PC-9 (cell line): Measurements from ENCODE around the gene TMEM176A. TPM values are rescaled to one million over a fixed set of nuclear protein-coding genes. Genes with fewer than 3 reads are reported as not detected.

Source experiments
- BruUV-seq: library from RNA; stranded (reverse); fragments of 400-500 nt; replicated peaks from 2 replicates; lab custom pipeline; 2021; lab: Mats Ljungman, UMichigan
- CTCF ChIA-PET: fragments of 300-600 bp; sonication (Branson Sonifier 250); formaldehyde crosslinking; loops from one replicate; lab custom pipeline; 2022; ENCODE audit warnings: antibody characterized with exemption; lab: Charles Lee
- POLR2A ChIA-PET: fragments of 300-600 bp; sonication (Branson Sonifier 250); formaldehyde crosslinking; loops from one replicate; lab custom pipeline; 2022; ENCODE audit warnings: antibody characterized with exemption; ENCODE audit not compliant: unreplicated experiment; lab: Charles Lee
- DNase-seq, 2 experiments: peaks; one replicate each; pipeline versions ENCODE4 v3.0.0 to v3.0.0-alpha.2; 2015 to 2022; ENCODE audit warnings: mixed read lengths in 1 of 2
- H2AFZ ChIP-seq: fragments of 200-600 bp; sonication (generic); 2 replicates; pipeline ENCODE4 v1.8.1; 2017; ENCODE audit warnings: antibody characterized with exemption
- H3F3A ChIP-seq: fragments of 200-600 bp; sonication (generic); 2 replicates; pipeline ENCODE4 v1.8.1; 2017; ENCODE audit warnings: antibody characterized with exemption, mild to moderate bottlenecking, low read depth; ENCODE audit not compliant: insufficient read depth
- H3K27ac ChIP-seq: fragments of 200-600 bp; sonication (generic); 2 replicates; pipeline ENCODE4 v1.6.1; 2016; ENCODE audit warnings: mixed run types
- H3K27me3 ChIP-seq: fragments of 200-600 bp; sonication (generic); 2 replicates; pipeline ENCODE4 v1.6.1; 2016; ENCODE audit warnings: low read depth, mixed run types; ENCODE audit not compliant: insufficient read depth
- H3K36me3 ChIP-seq: fragments of 200-600 bp; sonication (generic); 2 replicates; pipeline ENCODE4 v1.6.1; 2016; ENCODE audit warnings: low read depth, mixed run types
- H3K4me1 ChIP-seq: fragments of 200-600 bp; sonication (generic); replicated peaks from 2 replicates; pipeline ENCODE4 v1.6.1; 2016; ENCODE audit warnings: mixed run types; ENCODE audit not compliant: insufficient read depth
- H3K4me2 ChIP-seq: fragments of 200-600 bp; sonication (generic); 2 replicates; pipeline ENCODE4 v1.6.1; 2017; ENCODE audit warnings: mixed run types
- H3K4me3 ChIP-seq: fragments of 200-600 bp; sonication (generic); 2 replicates; pipeline ENCODE4 v1.6.1; 2016; ENCODE audit warnings: mixed run types
- H3K79me2 ChIP-seq: fragments of 200-600 bp; sonication (generic); 2 replicates; pipeline ENCODE4 v1.6.1; 2017; ENCODE audit warnings: low read depth, mixed run types
- H3K9me2 ChIP-seq: fragments of 200-600 bp; sonication (generic); 2 replicates; pipeline ENCODE4 v1.8.1; 2017; ENCODE audit warnings: mild to moderate bottlenecking; ENCODE audit not compliant: insufficient read depth
- H3K9me3 ChIP-seq: fragments of 200-600 bp; sonication (generic); 2 replicates; pipeline ENCODE4 v1.8.1; 2016; ENCODE audit warnings: low read depth; ENCODE audit not compliant: insufficient read depth
- H4K20me1 ChIP-seq: fragments of 200-600 bp; sonication (generic); 2 replicates; pipeline ENCODE4 v1.8.1; 2017; ENCODE audit not compliant: insufficient read depth
- EZH2 ChIP-seq: fragments of 200-600 bp; sonication (generic); IDR thresholded peaks from 2 replicates; pipeline ENCODE4 v1.8.0; 2017; ENCODE audit warnings: antibody characterized with exemption, low read depth
- intact Hi-C: fragments of 100-400 bp; cut with micrococcal nuclease; formaldehyde crosslinking; loops from one replicate; pipeline ENCODE4 v1.10.0; 2022; ENCODE audit not compliant: unreplicated experiment
- total RNA-seq: library from RNA; stranded (reverse); gene quantifications from 2 replicates; pipeline ENCODE4 v1.2.3, GENCODE V29; 2021
- TF ChIP-seq, protein P1 (sequence below): fragments of 200-600 bp; sonication (generic); conservative IDR thresholded peaks from 2 replicates; pipeline ENCODE4 v1.6.1; 2017; ENCODE audit warnings: mixed run types, antibody characterized with exemption, mild to moderate bottlenecking, moderate library complexity

TMEM176A gene
- total RNA-seq, 1 experiment from 2014 or later = not detected

DNA sequence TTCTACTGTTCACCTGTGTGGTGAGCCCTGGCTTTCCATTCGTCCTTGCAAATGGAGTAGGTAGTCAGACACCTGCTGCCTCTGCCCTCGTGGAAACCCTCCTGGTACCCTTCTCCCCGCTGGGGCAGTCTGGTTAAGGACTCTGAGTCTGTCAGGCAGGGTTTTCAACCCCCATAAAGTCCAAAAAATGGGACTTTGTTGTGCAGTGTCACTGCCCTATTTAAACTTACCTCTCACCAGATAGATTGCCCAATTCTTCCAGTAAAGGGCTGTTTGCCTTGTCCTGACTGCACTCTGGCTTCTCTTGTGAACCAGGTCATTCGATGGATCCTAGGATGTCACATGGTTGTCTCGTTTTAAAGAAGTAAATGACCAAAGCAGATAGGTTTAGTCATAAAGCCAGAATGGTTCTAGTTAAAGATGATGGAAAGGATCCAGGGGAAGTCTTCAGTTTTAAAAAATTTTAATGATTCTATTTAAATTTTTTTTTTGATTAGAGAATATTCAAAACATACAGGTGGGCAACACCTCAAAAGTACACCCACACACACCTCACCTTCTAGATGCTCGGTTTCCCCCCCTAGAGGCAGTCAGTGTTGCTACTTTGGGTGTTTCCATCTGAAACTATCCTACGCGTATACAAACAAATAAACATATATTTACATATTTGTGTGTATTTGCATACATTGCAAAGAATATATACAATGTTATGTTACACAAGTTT is 22.4 kb upstream of the TMEM176A start:
- Histone ChIP-seq H3K79me2 (no peaks in the 10 kb centered on the region), H2AFZ (no peak overlapping the region), H3K27ac (no peak overlapping the region), H3K9me3 (no peaks in the 10 kb centered on the region), H3K4me2 (no peak overlapping the region), H3K27me3 (peaks cover 38% of the 10 kb centered on the region), H3K36me3 (no peaks in the 10 kb centered on the region), H4K20me1 (no peaks in the 10 kb centered on the region), H3K9me2 (no peaks in the 10 kb centered on the region), H3F3A (no peaks in the 10 kb centered on the region), H3K4me1 (no peaks in the 10 kb centered on the region), H3K4me3 (no peak overlapping the region)
- intact Hi-C loops = loop anchor here (1.0 to 10.0 kb wide), 7 partner anchors 121 to 525 kb away; no protein-coding TSS in a partner anchor
- DNase-seq = no peak
- no TSS peak for BruUV-seq
- CTCF ChIA-PET = no interaction called here
- TF ChIP-seq, protein P1, sequence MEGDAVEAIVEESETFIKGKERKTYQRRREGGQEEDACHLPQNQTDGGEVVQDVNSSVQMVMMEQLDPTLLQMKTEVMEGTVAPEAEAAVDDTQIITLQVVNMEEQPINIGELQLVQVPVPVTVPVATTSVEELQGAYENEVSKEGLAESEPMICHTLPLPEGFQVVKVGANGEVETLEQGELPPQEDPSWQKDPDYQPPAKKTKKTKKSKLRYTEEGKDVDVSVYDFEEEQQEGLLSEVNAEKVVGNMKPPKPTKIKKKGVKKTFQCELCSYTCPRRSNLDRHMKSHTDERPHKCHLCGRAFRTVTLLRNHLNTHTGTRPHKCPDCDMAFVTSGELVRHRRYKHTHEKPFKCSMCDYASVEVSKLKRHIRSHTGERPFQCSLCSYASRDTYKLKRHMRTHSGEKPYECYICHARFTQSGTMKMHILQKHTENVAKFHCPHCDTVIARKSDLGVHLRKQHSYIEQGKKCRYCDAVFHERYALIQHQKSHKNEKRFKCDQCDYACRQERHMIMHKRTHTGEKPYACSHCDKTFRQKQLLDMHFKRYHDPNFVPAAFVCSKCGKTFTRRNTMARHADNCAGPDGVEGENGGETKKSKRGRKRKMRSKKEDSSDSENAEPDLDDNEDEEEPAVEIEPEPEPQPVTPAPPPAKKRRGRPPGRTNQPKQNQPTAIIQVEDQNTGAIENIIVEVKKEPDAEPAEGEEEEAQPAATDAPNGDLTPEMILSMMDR = no peak
- no peak for TF ChIP-seq EZH2
- POLR2A ChIA-PET = interaction anchor here (0.6 kb wide), 1 partner anchor 250 kb away, joined by 18 read pairs; the partner anchor contains the start of gene ABCB8

DNA sequence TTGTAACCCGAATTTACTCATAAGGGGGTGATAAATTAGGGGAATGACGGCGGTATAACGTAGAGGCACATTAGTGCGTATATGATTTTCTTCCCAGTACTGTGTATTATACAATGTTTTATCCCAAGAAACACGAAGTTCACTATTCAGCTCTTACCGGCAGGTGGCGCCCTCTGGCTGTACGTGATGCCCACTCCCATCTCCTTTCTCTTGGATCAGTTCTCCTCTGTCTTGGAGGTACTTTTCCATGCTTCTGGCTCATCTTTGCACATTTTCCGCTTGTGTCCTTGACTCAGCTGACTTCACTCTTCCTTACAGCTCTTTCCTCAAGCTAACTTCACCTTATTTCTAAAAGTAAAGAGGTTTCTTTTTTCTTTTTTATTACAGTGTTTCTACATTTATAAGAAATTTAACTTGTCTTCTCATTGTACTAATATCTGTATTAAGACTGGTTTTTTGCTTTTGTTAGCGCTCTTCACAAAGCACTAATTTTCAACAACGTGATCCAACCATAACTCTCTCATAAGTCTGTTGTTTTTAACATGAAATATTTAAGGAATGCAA is 21.7 kb upstream of the TMEM176A start:
- TF ChIP-seq, protein P1 = peak; percentile 91
- no peak for TF ChIP-seq EZH2
- H3K4me2 ChIP-seq = no peak overlapping the region
- DNase-seq = peak; percentile 50 to 77
- no peaks in the 10 kb centered on the region for H3F3A ChIP-seq
- no peaks in the 10 kb centered on the region for H3K9me3 ChIP-seq
- no peaks in the 10 kb centered on the region for H3K79me2 ChIP-seq
- CTCF ChIA-PET = no interaction called here
- no peak overlapping the region for H2AFZ ChIP-seq
- no peak overlapping the region for H3K4me3 ChIP-seq
- H3K4me1 ChIP-seq = no peaks in the 10 kb centered on the region
- H3K36me3 ChIP-seq = no peaks in the 10 kb centered on the region
- POLR2A ChIA-PET = interaction anchor here (0.6 kb wide), 1 partner anchor 249 kb away, joined by 18 read pairs; the partner anchor contains the start of gene ABCB8
- no TSS peak for BruUV-seq
- H3K9me2 ChIP-seq = no peaks in the 10 kb centered on the region
- H3K27me3 ChIP-seq = peaks cover 43% of the 10 kb centered on the region
- H4K20me1 ChIP-seq = no peaks in the 10 kb centered on the region
- intact Hi-C loops = loop anchor here (1.0 to 10.0 kb wide), 7 partner anchors 120 to 524 kb away; no protein-coding TSS in a partner anchor
- no peak overlapping the region for H3K27ac ChIP-seq

DNA sequence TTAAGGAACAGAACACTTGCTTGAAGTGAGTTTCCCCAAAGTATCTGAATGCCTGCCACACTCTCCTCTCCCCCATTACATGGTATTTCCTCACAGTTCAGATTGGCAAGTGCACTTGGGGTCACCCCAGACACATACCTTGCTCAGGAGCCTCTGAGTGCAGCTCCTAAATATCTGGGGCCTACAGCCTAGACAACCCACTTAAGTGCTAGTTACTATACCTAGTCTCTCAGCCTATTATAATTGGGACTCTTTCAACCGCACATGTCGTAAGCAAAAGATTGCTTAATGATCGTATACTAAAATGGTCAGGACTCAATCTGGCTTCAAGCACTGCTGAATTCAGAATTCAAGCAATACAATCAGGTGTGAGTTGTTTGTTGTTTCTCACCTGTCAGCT is 20.3 kb upstream of the TMEM176A start:
- no peaks in the 10 kb centered on the region for H3K9me2 ChIP-seq
- H4K20me1 ChIP-seq = no peaks in the 10 kb centered on the region
- POLR2A ChIA-PET = no interaction called here
- H3K36me3 ChIP-seq = no peaks in the 10 kb centered on the region
- H3F3A ChIP-seq = no peaks in the 10 kb centered on the region
- no peak overlapping the region for H3K27ac ChIP-seq
- no peaks in the 10 kb centered on the region for H3K9me3 ChIP-seq
- H2AFZ ChIP-seq = no peak overlapping the region
- no peak for DNase-seq
- intact Hi-C loops = loop anchor here (5.0 kb wide), 1 partner anchor 97 kb away; no protein-coding TSS in a partner anchor
- CTCF ChIA-PET = no interaction called here
- no peak overlapping the region for H3K4me3 ChIP-seq
- TF ChIP-seq EZH2 = no peak
- TF ChIP-seq, protein P1 = no peak
- H3K4me2 ChIP-seq = no peak overlapping the region
- H3K79me2 ChIP-seq = no peaks in the 10 kb centered on the region
- no peaks in the 10 kb centered on the region for H3K4me1 ChIP-seq
- BruUV-seq = no TSS peak
- H3K27me3 ChIP-seq = peaks cover 52% of the 10 kb centered on the region
